ENCODE measurements around the gene CNTN5.

Gene CNTN5

DNA sequence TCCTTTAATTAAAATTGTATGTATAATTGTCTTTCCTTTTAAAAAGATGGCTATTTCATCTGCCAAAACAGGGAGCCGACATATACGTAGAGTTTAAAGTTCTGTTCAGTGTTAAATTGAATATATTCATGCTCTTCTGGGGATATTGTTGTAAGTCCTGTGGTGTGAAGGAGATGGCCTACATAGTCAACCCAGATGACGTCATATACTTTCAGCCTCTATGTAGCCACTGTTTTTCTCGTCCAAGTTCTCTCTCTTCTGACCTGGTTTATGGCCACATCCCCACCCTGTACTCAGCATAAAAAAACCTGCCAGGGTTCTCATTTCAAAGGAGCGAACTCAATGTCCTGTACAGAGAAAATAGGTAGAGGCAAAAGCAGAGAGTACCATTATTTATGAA is 1156.9 kb downstream of the CNTN5 start:
- in situ Hi-C loops (cut with MboI; ENCODE audit: low sequenced_read_pairs, unreplicated experiment): no loop called here
- no peak for DNase-seq (ENCODE audit: low spot score)
- TF ChIP-seq CTCF (IDR thresholded peaks at IDR 0.05; ENCODE audit: borderline replicate concordance, control extremely low read depth, extremely low read depth, insufficient read depth, missing control alignments): no peak

GRCh38 chr11:100182350-100182749 is 1161.6 kb downstream of the CNTN5 start:
- DNase-seq (ENCODE audit: low spot score): no peak
- in situ Hi-C loops (cut with MboI; ENCODE audit: low sequenced_read_pairs, unreplicated experiment): no loop called here

DNA sequence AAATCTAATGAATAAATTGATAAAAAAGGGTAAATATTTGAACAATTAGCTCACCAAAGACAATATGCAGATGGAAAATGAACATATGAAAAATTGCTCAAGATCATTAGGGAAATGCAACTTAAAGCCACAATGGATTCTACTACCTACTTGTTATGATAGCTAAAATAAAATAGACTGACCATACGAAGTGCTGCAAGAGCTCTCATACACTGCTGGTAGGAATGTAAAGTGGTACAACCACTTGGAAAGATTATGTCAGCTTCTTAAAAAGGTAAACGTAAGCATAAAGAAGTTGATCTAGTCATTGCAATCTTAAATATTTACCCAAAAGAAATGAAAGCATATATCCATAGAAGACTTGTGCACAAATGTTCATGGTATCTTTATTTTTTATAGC is 1162.2 kb downstream of the CNTN5 start:
- in situ Hi-C loops (cut with MboI; ENCODE audit: low sequenced_read_pairs, unreplicated experiment): no loop called here
- no peak for TF ChIP-seq CTCF (IDR thresholded peaks at IDR 0.05; ENCODE audit: borderline replicate concordance, control extremely low read depth, extremely low read depth, insufficient read depth, missing control alignments)
- DNase-seq (ENCODE audit: low spot score): no peak

More at GRCh38 chr11:100182350-100182749, 1161.6 kb downstream of the CNTN5 start:
- no peak for TF ChIP-seq CTCF (IDR thresholded peaks at IDR 0.05; ENCODE audit: borderline replicate concordance, control extremely low read depth, extremely low read depth, insufficient read depth, missing control alignments)

GRCh38 chr11:100185588-100185987 is 1164.8 kb downstream of the CNTN5 start:
- DNase-seq (ENCODE audit: low spot score): no peak
- in situ Hi-C loops (cut with MboI; ENCODE audit: low sequenced_read_pairs, unreplicated experiment): no loop called here
- TF ChIP-seq CTCF (IDR thresholded peaks at IDR 0.05; ENCODE audit: borderline replicate concordance, control extremely low read depth, extremely low read depth, insufficient read depth, missing control alignments): no peak

- in situ Hi-C loops (cut with MboI; ENCODE audit: low sequenced_read_pairs, unreplicated experiment): no loop called here
- no peak for DNase-seq (ENCODE audit: low spot score)
- TF ChIP-seq CTCF (IDR thresholded peaks at IDR 0.05; ENCODE audit: borderline replicate concordance, control extremely low read depth, extremely low read depth, insufficient read depth, missing control alignments): no peak
These were observed 1167.5 kb downstream of the CNTN5 start for GRCh38 chr11:100188137-100188783.

- DNase-seq (ENCODE audit: low spot score): no peak
- no peak for TF ChIP-seq CTCF (IDR thresholded peaks at IDR 0.05; ENCODE audit: borderline replicate concordance, control extremely low read depth, extremely low read depth, insufficient read depth, missing control alignments)
- in situ Hi-C loops (cut with MboI; ENCODE audit: low sequenced_read_pairs, unreplicated experiment): no loop called here
These were observed 1169.6 kb downstream of the CNTN5 start for GRCh38 chr11:100190395-100190794.
